IPS DF 4.7 (cell line): ENCODE measurements around the gene CFAP58.

Experiments
- DNase-seq: peaks from one replicate; pipeline ENCODE4 v3.0.0-alpha.2; 2013; ENCODE audit warnings: low spot score; ENCODE audit errors: extremely low read depth

Gene CFAP58

DNA sequence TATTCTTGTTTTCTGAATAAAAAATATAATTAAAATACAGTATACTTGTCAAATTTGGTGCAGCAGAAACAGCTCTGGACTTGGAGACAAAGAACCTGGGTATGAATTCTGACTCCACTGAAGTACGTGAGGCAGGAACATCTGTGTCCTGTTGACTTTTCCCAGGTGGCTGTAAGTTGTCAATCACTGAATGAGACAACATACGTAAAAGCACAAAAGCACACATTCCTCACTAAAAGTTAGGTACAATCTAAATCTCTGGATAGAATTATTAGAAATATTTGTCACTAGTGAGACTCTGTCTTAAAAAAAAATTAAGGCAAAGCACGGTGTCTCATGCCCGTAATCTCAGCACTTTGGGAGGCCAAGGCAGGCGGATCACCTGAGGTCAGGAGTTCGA, 18.1 kb downstream of the CFAP58 start:
- no peak for DNase-seq

DNA sequence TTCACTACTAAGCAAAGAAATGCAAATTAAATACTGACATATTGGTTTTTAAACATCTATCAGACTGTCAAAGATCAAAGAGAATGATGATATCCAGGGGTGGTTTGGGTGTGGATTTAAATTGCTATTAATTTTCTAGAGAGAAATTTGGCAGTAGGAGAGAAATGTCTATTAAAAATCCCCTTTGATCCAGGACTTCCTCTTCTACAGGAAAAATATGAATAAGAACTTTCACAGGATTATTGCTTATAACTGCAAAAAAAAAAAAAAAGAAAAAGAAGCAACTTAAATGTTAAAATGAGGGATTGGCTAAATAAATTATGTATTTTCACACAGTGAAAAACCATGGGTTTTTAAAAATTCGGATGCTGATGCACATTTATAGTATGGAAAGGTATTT, 21.0 kb downstream of the CFAP58 start:
- no peak for DNase-seq

DNA sequence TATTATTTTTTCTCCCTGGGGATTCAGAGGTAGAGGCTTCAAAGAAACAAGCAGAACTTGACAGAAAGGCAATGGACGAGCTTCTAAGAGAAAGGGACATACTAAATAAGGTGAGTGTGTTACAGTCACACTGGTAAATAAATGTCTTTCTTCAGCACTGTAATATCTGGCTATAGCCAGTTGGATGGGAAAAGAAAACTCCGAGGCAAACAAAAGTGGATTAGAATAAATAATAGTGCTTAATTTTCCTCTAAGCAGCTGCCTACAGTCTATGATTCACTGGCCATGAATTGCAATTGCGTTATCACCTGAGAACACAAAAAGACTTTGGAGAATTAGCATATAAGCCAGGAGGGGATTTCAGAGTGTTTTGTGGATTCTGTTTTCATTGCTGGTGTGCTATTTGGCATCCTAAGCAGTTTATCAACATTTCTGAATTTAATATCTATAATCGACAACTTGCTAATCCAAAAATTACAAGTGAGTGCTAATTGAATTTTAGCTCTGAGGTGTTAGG, 23.2 kb downstream of the CFAP58 start:
- DNase-seq = no peak

DNA sequence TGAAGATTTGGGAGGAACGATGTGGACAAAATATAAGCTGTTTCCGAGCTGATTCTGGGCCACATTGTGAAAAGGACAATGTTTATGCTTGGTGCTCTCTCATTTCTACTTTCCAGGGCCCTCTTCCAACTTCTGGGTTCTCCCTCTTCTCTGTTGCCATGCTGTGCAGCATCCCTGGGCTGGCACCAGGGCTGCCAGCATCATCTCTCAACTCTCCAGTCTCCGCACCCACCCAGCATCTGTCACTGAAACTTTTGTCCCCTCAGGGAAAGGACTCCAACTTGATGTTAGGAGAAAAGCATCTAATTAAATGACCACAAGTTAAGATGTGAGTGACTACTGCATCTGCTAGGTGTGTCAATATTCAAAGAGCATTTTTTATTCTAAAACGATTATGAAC, 26.7 kb downstream of the CFAP58 start:
- DNase-seq = no peak

DNA sequence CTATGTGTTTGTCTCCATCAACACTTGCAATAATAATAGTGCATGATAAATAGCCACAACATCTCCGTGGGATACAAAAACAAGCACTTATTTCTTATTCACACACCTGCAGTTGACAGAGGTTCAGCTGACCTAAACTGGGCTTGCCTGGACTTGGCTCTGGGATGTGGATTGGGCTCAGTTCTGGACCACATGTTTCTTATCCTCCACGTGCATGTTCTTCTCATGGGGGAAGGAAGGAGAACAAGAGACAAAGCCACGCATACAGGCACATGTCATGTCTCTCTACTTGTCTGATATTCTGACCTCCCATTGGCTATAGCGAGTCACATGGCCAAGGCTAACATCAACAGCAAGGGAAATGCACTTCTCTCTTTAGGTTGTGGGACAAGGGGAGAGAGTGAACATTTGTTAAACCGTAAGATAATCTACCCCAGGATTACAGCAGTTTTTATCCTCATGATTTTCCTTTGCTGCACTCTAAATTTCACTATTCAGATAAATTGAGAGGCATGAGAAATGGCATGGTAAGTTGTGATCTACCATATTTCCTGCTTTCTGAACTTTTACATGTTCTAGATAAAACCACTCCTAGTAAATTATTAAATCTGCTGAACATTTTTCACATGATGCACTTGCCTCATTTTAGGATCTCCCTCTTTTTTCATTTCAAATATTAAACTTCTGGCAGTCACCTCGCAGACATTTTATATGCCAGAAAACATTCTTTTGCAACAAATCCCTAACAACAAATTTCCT, 33.7 kb downstream of the CFAP58 start:
- no peak for DNase-seq

DNA sequence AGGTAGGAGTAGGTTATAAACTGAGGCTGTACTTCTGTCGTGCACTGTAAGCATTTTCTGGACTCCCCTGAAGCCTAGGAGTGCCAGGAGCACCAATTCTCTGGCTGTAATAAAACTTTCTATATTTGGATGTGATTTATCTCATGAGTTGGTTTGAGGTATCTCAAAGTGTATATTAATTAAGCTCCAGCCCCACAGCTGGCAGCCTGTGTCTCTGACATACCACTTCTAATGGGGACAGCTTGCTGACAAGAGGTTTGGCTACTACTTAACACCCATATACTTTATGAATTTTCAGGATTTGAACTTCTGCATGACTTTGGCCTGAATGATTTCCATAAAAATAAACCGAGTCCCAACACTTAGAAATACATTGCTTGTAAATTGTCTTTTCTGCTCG, 35.2 kb downstream of the CFAP58 start:
- no peak for DNase-seq

DNA sequence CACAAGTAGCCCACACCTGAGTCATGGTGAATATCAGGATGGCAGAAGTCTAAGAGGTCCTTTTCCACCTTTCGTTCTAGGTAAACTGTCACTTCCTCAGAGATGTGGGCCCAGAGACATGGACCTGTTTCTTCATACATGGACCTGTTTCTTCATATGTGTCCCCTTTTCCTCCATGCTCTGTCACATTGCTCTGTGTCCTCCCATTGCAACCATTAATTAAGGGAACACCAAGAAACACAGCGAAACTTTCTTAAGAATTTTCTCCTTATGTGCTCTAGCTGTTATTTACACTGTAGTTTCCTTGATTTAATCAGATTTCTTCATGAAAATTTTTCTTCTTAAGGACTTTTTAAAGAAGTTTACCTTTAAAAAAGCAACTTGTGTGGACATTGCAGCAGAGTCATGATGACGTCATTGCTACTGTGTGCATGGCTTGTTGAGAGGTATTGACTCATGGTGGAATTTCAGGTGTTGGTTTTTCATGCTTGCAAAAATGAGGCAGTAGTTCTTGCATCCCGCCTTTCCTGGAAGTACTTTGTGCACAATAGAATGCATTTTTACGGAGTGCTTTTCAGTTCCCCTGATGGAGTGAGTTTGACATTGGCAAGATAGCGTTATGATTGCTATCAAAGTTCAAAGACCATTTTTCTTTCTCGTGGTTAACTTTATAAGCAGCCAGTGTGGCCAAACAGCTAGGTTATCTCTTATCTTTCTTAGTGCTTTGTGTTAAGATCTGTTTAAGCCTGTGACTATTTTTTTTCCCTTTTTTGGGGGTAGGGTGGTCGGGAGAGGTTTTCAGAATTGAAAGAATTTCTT, 37.7 kb downstream of the CFAP58 start:
- DNase-seq = no peak

DNA sequence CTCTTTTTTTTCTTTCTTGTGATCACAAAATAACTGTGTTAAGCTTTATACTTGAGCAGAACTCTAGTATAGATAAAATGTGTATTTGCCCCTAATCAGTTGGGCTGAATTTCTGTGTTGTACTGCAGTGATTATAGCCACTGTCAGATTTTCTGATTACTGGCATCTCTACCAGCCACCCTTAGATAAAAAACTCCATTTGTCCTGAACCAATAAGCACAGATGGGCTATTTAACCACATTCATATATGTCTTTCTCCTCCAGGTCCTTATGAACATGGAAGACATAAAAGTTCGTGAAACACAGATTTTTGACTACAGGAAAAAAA, 38.3 kb downstream of the CFAP58 start:
- DNase-seq = no peak

DNA sequence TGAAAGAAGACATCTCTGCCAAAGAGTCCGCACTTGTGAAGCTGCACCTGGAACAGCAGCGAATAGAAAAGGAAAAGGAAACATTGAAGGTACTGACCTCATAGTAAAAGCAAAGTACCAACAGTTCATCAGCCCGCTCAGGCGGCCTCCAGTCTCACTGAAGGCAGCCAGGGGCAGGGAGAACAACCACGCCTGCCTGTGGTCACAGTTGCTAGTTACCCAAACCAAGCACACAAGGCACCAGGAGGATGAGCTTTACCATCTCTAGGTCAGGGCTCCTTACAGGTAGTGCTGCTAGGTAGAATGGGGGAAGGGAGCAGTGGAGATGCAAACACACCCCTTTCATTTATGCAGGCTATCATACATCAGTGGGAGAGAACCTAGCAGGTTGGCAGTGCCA, 39.8 kb downstream of the CFAP58 start:
- no peak for DNase-seq

DNA sequence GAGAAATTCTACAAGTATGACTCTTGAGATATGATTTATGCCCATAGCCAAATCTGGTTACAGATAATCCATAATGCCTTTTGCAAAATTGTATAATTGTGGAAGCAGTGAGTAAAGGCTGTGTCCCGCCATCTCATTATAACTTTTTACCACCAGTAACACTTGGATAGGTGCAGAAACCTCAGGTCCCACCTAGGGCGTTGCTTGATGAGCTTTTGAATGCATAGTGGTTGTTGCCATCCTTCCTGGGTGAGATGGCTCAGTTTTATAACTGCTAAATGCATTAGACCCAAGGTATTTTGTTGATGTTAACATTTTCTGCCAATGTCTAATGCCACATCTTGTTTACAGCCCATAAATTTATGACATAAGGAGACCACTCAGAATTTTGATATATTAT, 42.9 kb downstream of the CFAP58 start:
- no peak for DNase-seq

DNA sequence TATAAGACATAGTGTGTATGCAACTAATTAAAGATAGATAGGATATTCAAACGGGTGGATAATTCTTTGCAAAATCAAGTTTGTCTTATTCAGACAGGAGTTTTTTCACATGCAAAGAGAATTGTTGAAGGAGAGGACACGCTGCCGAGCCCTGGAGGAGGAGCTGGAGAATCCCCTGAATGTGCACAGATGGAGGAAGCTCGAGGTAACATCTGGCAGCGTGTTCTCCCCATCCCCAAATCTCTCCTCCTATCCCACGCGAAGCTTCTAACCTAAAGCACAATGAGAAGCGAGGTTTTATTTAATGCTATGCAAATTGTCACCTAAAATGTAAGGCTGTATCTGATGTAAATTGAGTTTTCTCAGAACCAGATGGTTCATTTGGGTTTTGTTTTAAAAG, 50.0 kb downstream of the CFAP58 start:
- no peak for DNase-seq

DNA sequence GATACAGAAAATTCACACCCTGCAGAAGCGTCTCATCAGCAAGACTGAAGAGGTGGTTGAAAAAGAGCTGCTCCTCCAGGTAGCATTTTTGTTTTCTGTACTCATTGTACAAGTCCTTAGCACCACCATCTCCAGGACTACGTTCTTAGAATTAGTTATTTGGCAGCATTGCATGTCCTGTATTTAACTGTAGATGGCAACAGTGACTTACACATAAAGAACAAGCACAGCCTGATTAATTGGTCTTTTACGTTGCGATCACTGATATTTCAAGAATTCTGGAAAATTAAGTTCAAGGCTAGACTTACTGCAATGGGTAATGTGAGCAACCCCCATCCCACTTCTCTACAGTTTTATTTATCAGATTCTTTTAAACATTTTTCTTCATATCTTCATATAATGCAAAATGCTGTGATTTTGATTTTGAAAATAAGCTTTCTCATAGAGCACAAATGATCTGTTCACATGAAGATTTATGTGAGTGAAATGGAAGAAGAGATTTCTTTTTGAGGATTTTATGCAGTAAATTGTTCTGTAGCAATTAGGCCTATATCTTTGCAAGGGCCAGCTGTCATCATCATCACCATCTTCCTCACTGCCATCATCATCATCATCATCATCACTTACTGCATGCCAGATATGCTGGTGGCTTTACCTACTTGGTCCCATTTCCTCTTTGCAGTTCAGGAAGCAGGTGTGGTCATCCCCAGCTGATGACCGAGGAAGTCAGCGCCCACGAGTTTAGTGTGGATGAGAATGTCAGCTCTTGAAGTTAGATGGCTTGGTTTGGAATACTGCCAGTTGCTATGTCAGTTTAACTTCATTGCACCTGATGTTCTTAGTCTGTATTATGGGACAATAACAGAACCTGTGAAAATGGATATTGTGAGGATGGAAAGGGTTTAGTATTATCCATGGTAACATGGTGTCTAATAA, 53.4 kb downstream of the CFAP58 start:
- no peak for DNase-seq

DNA sequence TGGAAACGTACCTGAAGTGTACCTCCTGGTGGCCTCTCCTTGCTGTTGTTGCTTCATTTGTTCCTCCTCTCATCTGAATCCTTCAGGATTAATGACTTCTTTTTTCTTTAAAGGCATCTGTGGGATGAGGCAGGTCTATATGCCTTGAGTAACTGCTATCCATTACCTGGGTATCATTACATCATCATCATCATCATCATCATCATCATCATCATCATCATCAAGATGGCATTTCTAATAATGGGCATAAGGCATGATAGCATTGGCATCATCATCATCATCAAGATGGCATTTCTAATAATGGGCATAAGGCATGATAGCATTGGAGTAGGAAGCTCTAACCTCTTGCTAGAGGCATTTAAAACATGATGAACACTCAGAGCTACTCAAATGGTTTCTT, 59.9 kb downstream of the CFAP58 start:
- DNase-seq = no peak

DNA sequence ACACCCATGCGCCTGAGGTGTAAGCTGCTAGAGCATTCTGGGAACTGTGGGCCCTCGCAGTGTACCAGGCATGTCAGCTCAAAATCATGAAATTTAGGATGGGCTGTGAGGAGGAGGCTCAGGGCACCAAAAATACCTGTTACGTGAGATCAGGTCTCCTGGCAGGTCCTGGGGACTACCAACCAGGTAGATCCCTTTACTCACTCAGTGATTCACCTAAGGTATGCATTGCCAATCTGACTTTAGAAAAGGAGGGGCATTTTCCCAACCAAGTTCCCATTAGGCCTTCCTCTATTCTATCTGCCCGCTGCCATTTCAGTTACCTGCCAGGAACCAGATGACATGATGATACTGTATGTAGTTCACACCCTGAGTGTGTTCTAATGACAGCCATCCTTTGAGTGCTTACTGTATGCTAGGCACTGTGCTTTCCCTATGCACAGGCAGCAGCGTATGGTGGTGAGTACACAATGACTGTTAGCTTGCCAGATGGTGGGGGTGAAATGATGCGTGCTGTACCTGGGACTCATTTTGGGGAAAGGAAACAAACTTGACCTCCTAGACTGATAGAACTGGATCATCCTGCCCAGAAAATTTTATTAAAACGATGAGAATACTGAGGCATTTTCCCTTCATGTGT, 62.0 kb downstream of the CFAP58 start:
- DNase-seq = no peak

DNA sequence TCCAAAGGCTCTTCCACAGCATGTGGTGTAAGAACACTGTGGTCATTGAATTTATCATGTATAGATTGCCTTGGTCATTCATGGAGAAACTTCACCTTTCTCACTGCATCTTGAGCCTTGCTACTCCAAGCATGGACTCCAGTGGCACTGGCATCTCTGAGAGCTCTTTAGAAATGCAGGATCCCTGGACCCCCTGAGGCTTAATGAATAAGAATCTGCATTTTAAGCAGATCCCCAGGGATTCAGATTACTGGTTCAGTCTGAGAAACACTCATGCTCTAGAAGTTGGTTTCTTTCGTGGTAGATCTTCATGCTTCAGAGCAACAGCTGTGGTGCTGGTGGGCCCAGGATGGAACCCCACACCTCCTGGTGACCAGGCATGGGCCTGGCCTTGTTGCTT, 63.2 kb downstream of the CFAP58 start:
- no peak for DNase-seq

DNA sequence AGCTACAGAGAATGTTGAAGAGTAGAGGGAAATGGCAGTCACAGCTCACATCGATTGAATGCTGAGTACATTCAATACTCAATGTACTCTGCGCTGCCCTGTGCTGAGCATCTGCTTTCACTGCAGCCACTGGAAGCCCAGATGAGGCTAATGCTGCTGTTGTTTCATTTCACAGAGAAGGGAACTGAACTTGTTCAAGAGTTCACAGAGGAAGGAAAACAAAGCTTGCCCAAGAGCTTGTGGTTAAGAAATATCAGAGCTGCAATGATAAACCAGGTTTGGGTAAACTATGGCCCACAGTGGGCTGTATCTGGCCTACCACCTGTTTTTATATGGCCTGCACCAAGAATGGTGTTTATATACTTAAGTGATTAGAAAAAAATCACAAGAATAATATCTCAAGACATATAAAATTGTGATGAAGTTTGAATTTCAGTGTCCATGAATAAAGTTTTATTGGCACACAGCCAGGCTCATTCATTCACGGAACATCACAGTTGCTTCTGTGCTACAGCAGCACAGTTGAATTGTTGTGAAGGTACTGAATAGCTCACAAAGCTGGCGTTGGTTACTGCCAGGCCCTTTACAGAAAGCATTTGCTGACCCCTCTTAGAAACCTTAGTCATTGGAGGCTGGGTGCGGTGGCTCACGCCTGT, 64.1 kb downstream of the CFAP58 start:
- no peak for DNase-seq

DNA sequence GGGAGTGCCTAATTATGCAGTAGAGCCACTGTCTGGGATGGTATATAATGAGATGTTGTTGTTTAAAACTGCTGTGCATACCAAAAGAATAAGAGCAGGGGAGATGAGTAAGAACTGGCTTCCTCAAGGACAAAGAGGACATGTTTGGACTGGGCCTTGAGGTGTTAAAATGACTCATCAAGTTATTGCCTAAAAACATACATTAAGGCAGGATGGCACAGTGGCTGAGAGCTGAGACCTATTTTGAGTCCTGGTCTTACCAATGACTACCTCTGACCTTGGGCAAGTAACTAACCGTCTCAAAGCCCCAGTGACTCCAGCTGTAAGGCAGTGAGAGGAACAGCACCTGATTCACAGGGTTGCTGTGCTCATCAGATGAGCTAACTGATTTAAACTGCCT, 71.1 kb downstream of the CFAP58 start:
- DNase-seq = no peak

DNA sequence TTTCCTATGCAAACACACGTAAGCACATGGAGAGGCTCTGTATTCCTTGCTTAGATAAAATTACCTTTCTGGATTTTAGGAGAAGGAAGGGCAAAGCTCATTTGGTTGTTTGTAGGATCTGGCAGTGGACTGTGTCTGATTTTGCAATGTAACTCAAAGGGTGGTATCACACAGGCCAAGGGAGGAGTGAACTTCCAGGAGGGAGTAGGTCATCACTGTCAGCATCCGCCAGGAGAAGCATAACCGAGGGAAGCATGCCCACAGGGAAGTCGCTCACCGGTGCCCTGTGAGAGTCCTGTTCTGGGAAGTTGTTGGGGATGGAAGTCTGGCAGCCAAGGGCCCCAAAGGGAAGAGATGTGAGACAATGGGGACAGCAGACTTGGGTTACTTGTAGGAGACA, 74.4 kb downstream of the CFAP58 start:
- DNase-seq = no peak

DNA sequence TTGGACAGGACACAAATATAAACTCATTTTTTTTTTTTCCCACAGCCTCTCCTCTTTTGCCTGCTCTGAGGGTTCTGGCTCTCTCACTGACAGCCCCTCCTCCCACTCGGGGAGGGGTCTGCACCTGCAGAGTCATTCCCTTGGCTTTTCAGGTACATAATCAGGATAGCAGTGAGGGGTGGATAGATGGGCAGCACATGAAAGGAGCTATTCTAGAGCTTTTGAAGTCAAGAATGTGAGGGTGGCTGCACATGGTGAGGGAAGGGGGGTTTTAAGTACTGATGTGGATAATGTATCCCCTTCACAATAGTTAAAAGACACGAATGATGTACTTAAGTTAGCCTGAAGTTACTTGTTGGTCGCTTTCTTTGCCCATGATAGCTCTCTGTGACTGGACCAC, 76.2 kb downstream of the CFAP58 start:
- no peak for DNase-seq

DNA sequence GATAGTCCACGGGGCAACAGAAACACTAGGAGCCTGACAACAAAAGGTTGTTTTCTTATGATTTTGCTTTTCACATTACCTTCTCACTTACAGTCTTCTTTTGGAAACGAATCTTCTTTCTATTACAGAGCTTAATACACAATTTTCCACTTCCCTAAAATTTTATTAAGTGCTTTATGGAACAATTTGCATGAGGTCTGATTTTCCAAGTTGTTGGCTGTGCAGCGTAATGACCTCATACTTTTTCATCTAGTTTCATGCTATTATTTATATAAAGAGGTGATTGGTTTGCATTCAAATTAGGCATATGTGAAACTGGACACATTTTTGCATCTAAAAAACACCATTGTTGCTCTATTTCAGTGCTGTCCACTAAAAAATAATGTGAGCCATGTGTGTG, 76.7 kb downstream of the CFAP58 start:
- no peak for DNase-seq

DNA sequence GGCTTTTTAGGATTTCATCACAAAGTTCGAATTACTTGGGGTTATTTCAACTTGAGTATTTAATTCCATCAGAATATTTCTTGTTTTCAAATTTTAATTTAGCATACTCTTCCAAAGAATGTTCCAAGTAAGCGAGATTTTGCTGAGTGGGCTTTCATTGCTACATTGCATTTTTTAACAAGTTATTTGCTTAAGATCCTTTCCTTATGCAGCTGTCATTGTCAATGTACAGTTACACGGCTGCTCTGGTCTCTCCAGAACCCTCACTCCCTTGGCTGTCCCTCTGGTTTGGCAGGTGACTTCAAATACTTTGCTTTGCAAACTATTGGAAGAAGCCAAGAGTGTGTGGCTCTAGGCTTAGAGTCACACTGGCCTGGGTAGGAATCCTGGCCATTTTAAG, 80.0 kb downstream of the CFAP58 start:
- DNase-seq = no peak
